Hepatocyte (in vitro differentiated cells): ENCODE results near the gene ACSBG1. TPM values are rescaled to one million over a fixed set of nuclear protein-coding genes. Genes with fewer than 3 reads are reported as not detected.

Experiments
- DNase-seq: peaks from one replicate; pipeline ENCODE4 v3.0.0-alpha.2; 2016; ENCODE audit warnings: low spot score
- H2AFZ ChIP-seq: fragments of 200-600 bp; sonication (generic); 2 replicates; pipeline ENCODE4 v1.6.0; 2016; ENCODE audit warnings: antibody characterized with exemption, mild to moderate bottlenecking
- H3K27ac ChIP-seq: fragments of 200-600 bp; sonication (generic); 2 replicates; pipeline ENCODE4 v1.5.1; 2016; ENCODE audit warnings: mild to moderate bottlenecking
- H3K27me3 ChIP-seq: fragments of 200-600 bp; sonication (generic); 2 replicates; pipeline ENCODE4 v1.6.1; 2016
- H3K36me3 ChIP-seq: fragments of 200-600 bp; sonication (generic); replicated peaks from 2 replicates; pipeline ENCODE4 v1.5.1; 2016; ENCODE audit warnings: low read depth; ENCODE audit not compliant: insufficient read depth
- H3K4me1 ChIP-seq: fragments of 200-600 bp; sonication (generic); 2 replicates; pipeline ENCODE4 v1.5.1; 2016; ENCODE audit warnings: mild to moderate bottlenecking, moderate library complexity; ENCODE audit not compliant: insufficient read depth
- H3K4me2 ChIP-seq: fragments of 200-600 bp; sonication (generic); 2 replicates; pipeline ENCODE4 v1.6.0; 2016
- H3K4me3 ChIP-seq: fragments of 200-600 bp; sonication (generic); 2 replicates; pipeline ENCODE4 v1.5.1; 2016; ENCODE audit warnings: mild to moderate bottlenecking
- H3K79me2 ChIP-seq: fragments of 200-600 bp; sonication (generic); 2 replicates; pipeline ENCODE4 v1.6.0; 2017; ENCODE audit warnings: mild to moderate bottlenecking
- H3K9me2 ChIP-seq: fragments of 200-600 bp; sonication (generic); replicated peaks from 2 replicates; pipeline ENCODE4 v1.6.0; 2017; ENCODE audit warnings: mild to moderate bottlenecking; ENCODE audit not compliant: insufficient read depth
- H3K9me3 ChIP-seq: fragments of 200-600 bp; sonication (generic); 2 replicates; pipeline ENCODE4 v1.5.1; 2016; ENCODE audit warnings: low read depth, mild to moderate bottlenecking
- H4K20me1 ChIP-seq: fragments of 200-600 bp; sonication (generic); 2 replicates; pipeline ENCODE4 v1.6.0; 2016; ENCODE audit warnings: mild to moderate bottlenecking; ENCODE audit not compliant: insufficient read depth, poor library complexity, severe bottlenecking
- EZH2 ChIP-seq: fragments of 200-600 bp; sonication (generic); IDR thresholded peaks from 2 replicates; pipeline ENCODE4 v1.6.1; 2016; ENCODE audit warnings: antibody characterized with exemption, mild to moderate bottlenecking, borderline replicate concordance
- EZH2phosphoT487 ChIP-seq: fragments of 200-600 bp; sonication (generic); IDR thresholded peaks from one replicate; pipeline ENCODE4 v1.6.1; 2018; ENCODE audit warnings: antibody characterized with exemption, mild to moderate bottlenecking, low read depth, moderate library complexity; ENCODE audit not compliant: unreplicated experiment, severe bottlenecking
- WGBS: methylation state at CpG from one replicate; pipeline ENCODE4 v1.1.6; 2016; ENCODE audit warnings: low lambda C conversion rate; ENCODE audit errors: missing lambda C conversion rate; 5-methylcytosine and 5-hydroxymethylcytosine counted together
- polyA plus RNA-seq: library from polyadenylated mRNA; unstranded; fragments of >200 nt; fragmentation: Nextera tagmentation; extraction: Ambion mirVana; gene quantifications from 2 replicates; pipeline ENCODE4 v1.2.1, GENCODE V29; 2016
- total RNA-seq: library from RNA; depleted of rRNA; stranded (reverse); fragments of >200 nt; gene quantifications from 2 replicates; pipeline ENCODE4 v1.2.3, GENCODE V29; 2014
- TF ChIP-seq, protein P1 (sequence below): fragments of 200-600 bp; sonication (generic); IDR thresholded peaks from 2 replicates; pipeline ENCODE4 v1.5.1; 2016; ENCODE audit warnings: antibody characterized with exemption, mild to moderate bottlenecking; ENCODE audit not compliant: poor library complexity

ACSBG1 gene
- total and polyA plus RNA-seq, 2 experiments from 2014 or later: 0.10 to 0.93 TPM

- Histone ChIP-seq H3K9me3 (no peaks in the 10 kb centered on the region), H4K20me1 (no peaks in the 10 kb centered on the region), H3K4me3 (no peak overlapping the region), H3K9me2 (no peaks in the 10 kb centered on the region), H3K27ac (no peak overlapping the region), H3K4me1 (peaks cover 9% of the 10 kb centered on the region), H3K4me2 (no peak overlapping the region), H3K27me3 (no peaks in the 10 kb centered on the region), H3K36me3 (no peaks in the 10 kb centered on the region), H3K79me2 (no peaks in the 10 kb centered on the region), H2AFZ (no peak overlapping the region)
- WGBS: 87% methylated on average over 17 of the region's 17 CpGs
- TF ChIP-seq EZH2 (no peak), EZH2phosphoT487 (no peak)
- TF ChIP-seq, protein P1, sequence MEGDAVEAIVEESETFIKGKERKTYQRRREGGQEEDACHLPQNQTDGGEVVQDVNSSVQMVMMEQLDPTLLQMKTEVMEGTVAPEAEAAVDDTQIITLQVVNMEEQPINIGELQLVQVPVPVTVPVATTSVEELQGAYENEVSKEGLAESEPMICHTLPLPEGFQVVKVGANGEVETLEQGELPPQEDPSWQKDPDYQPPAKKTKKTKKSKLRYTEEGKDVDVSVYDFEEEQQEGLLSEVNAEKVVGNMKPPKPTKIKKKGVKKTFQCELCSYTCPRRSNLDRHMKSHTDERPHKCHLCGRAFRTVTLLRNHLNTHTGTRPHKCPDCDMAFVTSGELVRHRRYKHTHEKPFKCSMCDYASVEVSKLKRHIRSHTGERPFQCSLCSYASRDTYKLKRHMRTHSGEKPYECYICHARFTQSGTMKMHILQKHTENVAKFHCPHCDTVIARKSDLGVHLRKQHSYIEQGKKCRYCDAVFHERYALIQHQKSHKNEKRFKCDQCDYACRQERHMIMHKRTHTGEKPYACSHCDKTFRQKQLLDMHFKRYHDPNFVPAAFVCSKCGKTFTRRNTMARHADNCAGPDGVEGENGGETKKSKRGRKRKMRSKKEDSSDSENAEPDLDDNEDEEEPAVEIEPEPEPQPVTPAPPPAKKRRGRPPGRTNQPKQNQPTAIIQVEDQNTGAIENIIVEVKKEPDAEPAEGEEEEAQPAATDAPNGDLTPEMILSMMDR: no peak
- DNase-seq: peak; percentile 4
Measured at GRCh38 chr15:78204351-78205309, 29.7 kb downstream of the ACSBG1 start.

GRCh38 chr15:78203346-78204225 lies 30.8 kb downstream of the ACSBG1 start:
- WGBS: 83% methylated on average over 14 of the region's 14 CpGs
- DNase-seq: peak; percentile 2

GRCh38 chr15:78201281-78202190 lies 32.8 kb downstream of the ACSBG1 start:
- WGBS: 83% methylated on average over 10 of the region's 10 CpGs

More at GRCh38 chr15:78203346-78204225, 30.8 kb downstream of the ACSBG1 start:
- H3K4me1 ChIP-seq: peaks cover 6% of the 10 kb centered on the region
- no peaks in the 10 kb centered on the region for H3K9me2 ChIP-seq
- no peaks in the 10 kb centered on the region for H3K36me3 ChIP-seq
- no peaks in the 10 kb centered on the region for H3K27me3 ChIP-seq
- no peaks in the 10 kb centered on the region for H3K79me2 ChIP-seq
- no peak overlapping the region for H3K4me3 ChIP-seq
- no peaks in the 10 kb centered on the region for H4K20me1 ChIP-seq
- TF ChIP-seq EZH2 (no peak), EZH2phosphoT487 (no peak)
- TF ChIP-seq, protein P1: no peak
- H3K4me2 ChIP-seq: no peak overlapping the region
- H2AFZ ChIP-seq: no peak overlapping the region
- H3K9me3 ChIP-seq: no peaks in the 10 kb centered on the region
- no peak overlapping the region for H3K27ac ChIP-seq

More at GRCh38 chr15:78201281-78202190, 32.8 kb downstream of the ACSBG1 start:
- Histone ChIP-seq H3K27me3 (no peaks in the 10 kb centered on the region), H4K20me1 (no peaks in the 10 kb centered on the region), H2AFZ (no peak overlapping the region), H3K4me2 (no peak overlapping the region), H3K9me2 (no peaks in the 10 kb centered on the region), H3K4me3 (no peak overlapping the region), H3K79me2 (no peaks in the 10 kb centered on the region), H3K36me3 (no peaks in the 10 kb centered on the region), H3K9me3 (no peaks in the 10 kb centered on the region), H3K4me1 (no peaks in the 10 kb centered on the region), H3K27ac (no peak overlapping the region)
- no peak for DNase-seq
- TF ChIP-seq EZH2phosphoT487: no peak
- TF ChIP-seq EZH2: no peak
- TF ChIP-seq, protein P1: no peak
